Liver (tissue), 9 donors: ENCODE measurements around the gene CTXND1. TPM values are rescaled to one million over a fixed set of nuclear protein-coding genes. Genes with fewer than 3 reads are reported as not detected.

Source experiments
- DNase-seq: peaks from one replicate; pipeline ENCODE4 v3.0.0-alpha.2; 2017; ENCODE audit warnings: low spot score
- H3K27ac ChIP-seq, 2 donors: one replicate each; pipeline ENCODE4 v1.7.0; 2013; ENCODE audit warnings: inconsistent platforms in 2 of 2, low read length in 2 of 2, control low read depth in 1 of 2, low read depth in 1 of 2, mild to moderate bottlenecking in 1 of 2
- H3K27me3 ChIP-seq, 4 donors: one replicate each; pipeline versions ENCODE4 v1.6.1 to v1.7.0; 2013; ENCODE audit warnings: low read length in 3 of 4, inconsistent platforms in 1 of 4, mild to moderate bottlenecking in 1 of 4, moderate library complexity in 1 of 4; ENCODE audit not compliant: control insufficient read depth in 4 of 4, insufficient read depth in 4 of 4
- H3K36me3 ChIP-seq, 4 donors: one replicate each; pipeline versions ENCODE4 v1.6.1 to v1.7.0; 2013; ENCODE audit warnings: low read length in 3 of 4, mild to moderate bottlenecking in 3 of 4, low read depth in 1 of 4, moderate library complexity in 1 of 4; ENCODE audit not compliant: control insufficient read depth in 4 of 4, insufficient read depth in 3 of 4
- H3K4me1 ChIP-seq, 4 donors: one replicate each; pipeline versions ENCODE4 v1.6.1 to v1.7.0; 2013; ENCODE audit warnings: low read length in 3 of 4, mild to moderate bottlenecking in 3 of 4, moderate library complexity in 1 of 4; ENCODE audit not compliant: control insufficient read depth in 4 of 4, insufficient read depth in 4 of 4
- H3K4me3 ChIP-seq, 3 donors: one replicate each; pipeline versions ENCODE4 v1.6.1 to v1.7.0; 2013; ENCODE audit warnings: low read length in 3 of 3, control low read depth in 1 of 3, low read depth in 1 of 3, mild to moderate bottlenecking in 1 of 3
- H3K9ac ChIP-seq, 2 donors: one replicate each; pipeline ENCODE4 v1.7.0; 2013; ENCODE audit warnings: low read length in 2 of 2, mild to moderate bottlenecking in 2 of 2, moderate library complexity in 2 of 2, control low read depth in 1 of 2, low read depth in 1 of 2
- H3K9me3 ChIP-seq, 4 donors: one replicate each; pipeline versions ENCODE4 v1.6.1 to v1.7.0; 2013; ENCODE audit warnings: low read length in 3 of 4; ENCODE audit not compliant: control insufficient read depth in 4 of 4
- ATF3 ChIP-seq: IDR thresholded peaks from 2 replicates; pipeline ENCODE4 v1.6.1; 2016; ENCODE audit warnings: antibody characterized with exemption
- EGR1 ChIP-seq, 2 donors: IDR thresholded peaks; 2 replicates each; pipeline ENCODE4 v1.6.1; 2016 to 2018; ENCODE audit warnings: antibody characterized with exemption in 2 of 2, low read depth in 2 of 2
- FOXA1 ChIP-seq: IDR thresholded peaks from 2 replicates; pipeline ENCODE4 v1.6.1; 2016; ENCODE audit warnings: antibody characterized with exemption
- FOXA2 ChIP-seq: IDR thresholded peaks from 2 replicates; pipeline ENCODE4 v1.6.1; 2016; ENCODE audit warnings: antibody characterized with exemption
- GABPA ChIP-seq, 2 donors: IDR thresholded peaks in 1 of 2; conservative IDR thresholded peaks in 1 of 2; 2 replicates each; pipeline ENCODE4 v1.6.1; 2016; ENCODE audit warnings: antibody characterized with exemption in 2 of 2, mild to moderate bottlenecking in 1 of 2, moderate library complexity in 1 of 2
- HNF4A ChIP-seq, 2 donors: conservative IDR thresholded peaks; 2 replicates each; pipeline ENCODE4 v1.6.1; 2016; ENCODE audit warnings: antibody characterized with exemption in 2 of 2, mild to moderate bottlenecking in 2 of 2
- HNF4G ChIP-seq: IDR thresholded peaks from 2 replicates; pipeline ENCODE4 v1.6.1; 2016; ENCODE audit warnings: antibody characterized with exemption
- JUND ChIP-seq, 2 donors: IDR thresholded peaks; 2 replicates each; pipeline ENCODE4 v1.6.1; 2016; ENCODE audit warnings: antibody characterized with exemption in 2 of 2
- NR2F2 ChIP-seq: IDR thresholded peaks from 2 replicates; pipeline ENCODE4 v1.6.1; 2016; ENCODE audit warnings: antibody characterized with exemption
- RAD21 ChIP-seq, 2 donors: IDR thresholded peaks; 2 replicates each; pipeline ENCODE4 v1.6.1; 2016; ENCODE audit warnings: antibody characterized with exemption in 2 of 2, mild to moderate bottlenecking in 2 of 2
- REST ChIP-seq: IDR thresholded peaks from 2 replicates; pipeline ENCODE4 v1.6.1; 2016; ENCODE audit warnings: antibody characterized with exemption, mild to moderate bottlenecking
- RXRA ChIP-seq, 2 donors: IDR thresholded peaks; 2 replicates each; pipeline ENCODE4 v1.6.1; 2017 to 2018; ENCODE audit warnings: antibody characterized with exemption in 2 of 2, mild to moderate bottlenecking in 1 of 2
- SP1 ChIP-seq: IDR thresholded peaks from 2 replicates; pipeline ENCODE4 v1.6.1; 2018; ENCODE audit warnings: antibody characterized with exemption, mild to moderate bottlenecking
- TAF1 ChIP-seq: conservative IDR thresholded peaks from 2 replicates; pipeline ENCODE4 v1.6.1; 2016; ENCODE audit warnings: antibody characterized with exemption, mild to moderate bottlenecking
- YY1 ChIP-seq: IDR thresholded peaks from 2 replicates; pipeline ENCODE4 v1.6.1; 2016; ENCODE audit warnings: antibody characterized with exemption, mild to moderate bottlenecking
- ZBTB33 ChIP-seq: IDR thresholded peaks from 2 replicates; pipeline ENCODE4 v1.6.1; 2016; ENCODE audit warnings: antibody characterized with exemption
- WGBS: extraction: QIAGEN DNeasy Blood & Tissue Kit; methylation state at CpG from one replicate; pipeline ENCODE4 v1.1.7; 2013; 5-methylcytosine and 5-hydroxymethylcytosine counted together
- polyA plus RNA-seq, 2 donors: library from polyadenylated mRNA; stranded (reverse) in 1 of 2; unstranded in 1 of 2; fragments of 200-250 nt in 1 of 2; fragments of >200 nt in 1 of 2; fragmentation: Nextera tagmentation in 1 of 2; extraction: Ambion mirVana in 1 of 2; gene quantifications; one replicate each; pipeline versions ENCODE4 v1.2.1 to v1.2.3, GENCODE V29; 2013 to 2015
- total RNA-seq, 2 donors: library from RNA; depleted of rRNA; stranded (reverse); fragments of >200 nt; gene quantifications; one replicate each; pipeline ENCODE4 v1.2.3, GENCODE V29; 2014
- donor health status: healthy.
- donor health status: healthy.
- donor health status: healthy.
- donor health status: healthy.
- donor health status: healthy.

Gene CTXND1
- total and polyA plus RNA-seq, 4 donors, result 2.9 to 4.1 (median 3.1) TPM

DNA sequence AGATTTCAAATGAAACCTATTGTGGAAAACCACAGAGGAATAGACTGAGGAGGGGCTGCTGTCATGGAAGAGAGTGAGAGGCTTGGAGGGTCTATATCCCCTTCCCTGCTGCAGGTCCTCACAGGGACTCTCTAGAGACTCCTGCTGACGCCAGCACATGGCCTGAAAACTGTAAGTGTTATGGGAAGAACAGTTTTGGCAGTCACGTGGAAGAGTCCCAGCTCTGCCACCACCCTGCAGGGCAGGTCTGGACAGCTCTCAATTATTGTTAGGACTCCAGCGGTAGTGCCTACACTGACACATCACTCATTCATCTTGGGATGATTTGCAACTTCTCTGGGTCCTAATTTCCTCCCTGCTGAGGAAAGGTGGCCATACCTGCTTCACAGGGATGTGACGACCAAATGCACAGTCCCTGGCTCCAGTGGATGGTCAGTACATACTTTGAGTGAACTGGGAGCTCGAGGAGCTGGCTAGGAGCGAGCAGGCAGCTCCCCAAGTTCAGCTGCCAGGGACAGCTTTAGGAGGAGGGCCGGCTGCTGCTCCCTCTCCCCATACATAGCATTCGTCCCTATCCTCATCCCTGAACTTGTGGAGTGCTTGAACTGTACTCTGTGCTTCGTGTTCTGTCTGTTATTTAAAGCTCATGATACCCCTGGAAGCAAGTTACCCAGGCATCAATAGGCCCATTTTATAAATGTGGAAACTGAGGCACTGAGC, 49.2 kb downstream of the CTXND1 start:
- Histone ChIP-seq H3K9ac (no peak overlapping the region), H3K36me3 (peaks cover 0 to 18% (median 12%) of the 10 kb centered on the region in 4 donors), H3K9me3 (no peaks in the 10 kb centered on the region), H3K4me1 (peaks cover 3 to 22% (median 19%) of the 10 kb centered on the region in 4 donors), H3K4me3 (no peak overlapping the region), H3K27ac (no peak overlapping the region), H3K27me3 (no peaks in the 10 kb centered on the region)
- TF ChIP-seq JUND (IDR thresholded peaks at IDR 0.05) (no peak), HNF4A (conservative IDR thresholded peaks at IDR 0.05) (no peak), REST (no peak), FOXA2 (no peak), EGR1 (IDR thresholded peaks at IDR 0.05; ENCODE audit: low read depth in 2 of 2) (no peak), YY1 (no peak), TAF1 (no peak), HNF4G (no peak), ATF3 (no peak)
- DNase-seq, result peak; percentile 28
- WGBS, result 83% methylated on average over 9 of the region's 9 CpGs

- Histone ChIP-seq H3K27ac (no peak overlapping the region), H3K27me3 (no peaks in the 10 kb centered on the region), H3K4me3 (no peak overlapping the region), H3K9me3 (no peaks in the 10 kb centered on the region), H3K4me1 (peaks cover 0 to 13% (median 11%) of the 10 kb centered on the region in 4 donors), H3K36me3 (peaks cover 0 to 18% (median 12%) of the 10 kb centered on the region in 4 donors), H3K9ac (no peak overlapping the region)
- peak; percentile 16 for DNase-seq
- 94% methylated on average over 2 of the region's 2 CpGs for WGBS
- TF ChIP-seq ZBTB33 (no peak), ATF3 (no peak), SP1 (no peak), JUND (IDR thresholded peaks at IDR 0.05) (no peak), EGR1 (IDR thresholded peaks at IDR 0.05; ENCODE audit: low read depth in 2 of 2) (no peak), REST (no peak), NR2F2 (no peak), RAD21 (IDR thresholded peaks at IDR 0.05) (no peak), HNF4A (conservative IDR thresholded peaks at IDR 0.05) (no peak), FOXA1 (no peak), YY1 (no peak), GABPA (IDR thresholded peaks at IDR 0.05 in 1 of 2, conservative IDR thresholded peaks at IDR 0.05 in 1 of 2) (no peak), RXRA (IDR thresholded peaks at IDR 0.05) (no peak)
Observed at GRCh38 chr15:80202016-80202315, 50.0 kb downstream of the CTXND1 start.
